ENCODE data around the gene MLLT3. TPM values are rescaled to one million over a fixed set of nuclear protein-coding genes. Genes with fewer than 3 reads are reported as not detected.

Gene MLLT3
- total RNA-seq, 4 donors from 2014 or later: 10.8 to 17.5 (median 12.4) TPM

GRCh38 chr9:20340511-20340861, 281.8 kb downstream of the MLLT3 start:
- Histone ChIP-seq H3K27me3 (no peaks in the 10 kb centered on the region), H3K9me3 (no peaks in the 10 kb centered on the region), H3K36me3 (peaks cover 2% of the 10 kb centered on the region), H3K27ac (no peak overlapping the region), H3K4me1 (peaks cover 11% of the 10 kb centered on the region), H3K4me3 (no peak overlapping the region)
- TF ChIP-seq POLR2A (IDR thresholded peaks at IDR 0.05) (no peak), CTCF (IDR thresholded peaks at IDR 0.05) (no peak)
- 77% methylated on average over 4 of the region's 4 CpGs for WGBS
- no peak for DNase-seq (ENCODE audit: low spot score in 2 of 2)

GRCh38 chr9:20335668-20336332, 286.5 kb downstream of the MLLT3 start:
- 86% methylated on average over 4 of the region's 4 CpGs for WGBS
- no peak for DNase-seq (ENCODE audit: low spot score in 2 of 2)
- no peak for TF ChIP-seq EP300 (IDR thresholded peaks at IDR 0.05)
- TF ChIP-seq CTCF (IDR thresholded peaks at IDR 0.05): no peak
- TF ChIP-seq POLR2A (IDR thresholded peaks at IDR 0.05): no peak
- TF ChIP-seq POLR2AphosphoS5 (IDR thresholded peaks at IDR 0.05): no peak

GRCh38 chr9:20333991-20334390, 288.3 kb downstream of the MLLT3 start:
- H3K9me3 ChIP-seq: no peaks in the 10 kb centered on the region
- H3K4me1 ChIP-seq: no peaks in the 10 kb centered on the region
- TF ChIP-seq POLR2A (IDR thresholded peaks at IDR 0.05): no peak
- no peak for TF ChIP-seq EP300 (IDR thresholded peaks at IDR 0.05)
- TF ChIP-seq CTCF (IDR thresholded peaks at IDR 0.05): no peak
- TF ChIP-seq POLR2AphosphoS5 (IDR thresholded peaks at IDR 0.05): no peak
- no peaks in the 10 kb centered on the region for H3K36me3 ChIP-seq
- H3K27ac ChIP-seq: no peak overlapping the region
- H3K27me3 ChIP-seq: no peaks in the 10 kb centered on the region
- no peak for DNase-seq (ENCODE audit: low spot score in 2 of 2)
- no peak overlapping the region for H3K4me3 ChIP-seq
- 78% methylated on average over 5 of the region's 5 CpGs for WGBS

More at GRCh38 chr9:20335668-20336332, 286.5 kb downstream of the MLLT3 start:
- H3K27ac ChIP-seq: no peak overlapping the region
- no peaks in the 10 kb centered on the region for H3K36me3 ChIP-seq
- no peaks in the 10 kb centered on the region for H3K27me3 ChIP-seq
- H3K9me3 ChIP-seq: no peaks in the 10 kb centered on the region
- H3K4me3 ChIP-seq: no peak overlapping the region
- peaks cover 11% of the 10 kb centered on the region for H3K4me1 ChIP-seq

GRCh38 chr9:20331095-20331685, 291.1 kb downstream of the MLLT3 start:
- Histone ChIP-seq H3K9me3 (no peaks in the 10 kb centered on the region), H3K36me3 (no peaks in the 10 kb centered on the region), H3K4me3 (no peak overlapping the region), H3K4me1 (no peaks in the 10 kb centered on the region), H3K27me3 (no peaks in the 10 kb centered on the region), H3K27ac (no peak overlapping the region)
- TF ChIP-seq EP300 (IDR thresholded peaks at IDR 0.05) (no peak), POLR2AphosphoS5 (IDR thresholded peaks at IDR 0.05) (no peak), CTCF (IDR thresholded peaks at IDR 0.05) (no peak), POLR2A (IDR thresholded peaks at IDR 0.05) (no peak)
- DNase-seq (ENCODE audit: low spot score in 2 of 2): no peak
- 77% methylated on average over 5 of the region's 5 CpGs for WGBS

GRCh38 chr9:20330688-20331087, 291.6 kb downstream of the MLLT3 start:
- no peaks in the 10 kb centered on the region for H3K4me1 ChIP-seq
- H3K9me3 ChIP-seq: no peaks in the 10 kb centered on the region
- H3K36me3 ChIP-seq: no peaks in the 10 kb centered on the region
- no peak overlapping the region for H3K4me3 ChIP-seq
- no peak for DNase-seq (ENCODE audit: low spot score in 2 of 2)
- no peak overlapping the region for H3K27ac ChIP-seq
- TF ChIP-seq POLR2A (IDR thresholded peaks at IDR 0.05): no peak
- no peak for TF ChIP-seq CTCF (IDR thresholded peaks at IDR 0.05)
- no peak for TF ChIP-seq EP300 (IDR thresholded peaks at IDR 0.05)
- TF ChIP-seq POLR2AphosphoS5 (IDR thresholded peaks at IDR 0.05): no peak
- H3K27me3 ChIP-seq: no peaks in the 10 kb centered on the region

Measured in suprapubic skin (tissue), 4 donors.